GM21515 (cell line): ENCODE measurements around the gene CYP4F22.
"Not testable (repeated sequence)": the region's sequence is repeated elsewhere in the genome, so short reads cannot be mapped to it uniquely, and the experiment has no call there.

Experiments used
- ATAC-seq: cut with Tn5 transposase; IDR thresholded peaks from one replicate; pipeline ENCODE4 v1.9.1; 2021; ENCODE audit not compliant: unreplicated experiment

CYP4F22 gene

DNA sequence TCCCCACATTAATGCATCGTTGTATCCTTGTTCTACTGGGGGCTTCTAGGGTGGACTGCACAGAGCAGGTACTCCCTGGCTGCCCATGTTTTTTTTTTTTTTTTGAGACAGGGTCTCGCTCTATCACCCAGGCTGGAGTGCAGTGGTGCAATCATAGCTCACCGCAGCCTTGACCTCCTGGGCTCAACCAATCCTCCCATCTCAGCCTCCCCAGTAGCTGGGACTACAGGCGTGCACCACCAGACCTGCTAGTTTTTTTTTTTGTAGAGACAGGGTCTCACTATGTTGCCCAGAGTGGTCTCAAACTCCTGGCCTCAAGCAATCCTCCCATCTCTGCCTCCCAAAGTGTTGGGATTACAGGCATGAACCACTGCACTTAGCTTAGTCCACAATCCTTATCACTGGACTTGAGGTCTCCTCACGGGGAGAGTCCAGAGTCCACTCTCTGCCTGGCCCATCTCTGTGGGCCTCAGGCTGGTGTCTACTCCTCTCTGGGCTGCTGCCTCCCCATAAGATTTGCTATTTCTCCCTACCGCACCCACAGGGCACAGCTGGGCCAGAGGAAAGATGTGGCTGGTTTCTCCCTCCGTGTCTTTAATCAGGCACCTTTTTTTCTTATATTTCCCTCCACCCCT is 56.3 kb downstream of the CYP4F22 start:
- no peak for ATAC-seq

DNA sequence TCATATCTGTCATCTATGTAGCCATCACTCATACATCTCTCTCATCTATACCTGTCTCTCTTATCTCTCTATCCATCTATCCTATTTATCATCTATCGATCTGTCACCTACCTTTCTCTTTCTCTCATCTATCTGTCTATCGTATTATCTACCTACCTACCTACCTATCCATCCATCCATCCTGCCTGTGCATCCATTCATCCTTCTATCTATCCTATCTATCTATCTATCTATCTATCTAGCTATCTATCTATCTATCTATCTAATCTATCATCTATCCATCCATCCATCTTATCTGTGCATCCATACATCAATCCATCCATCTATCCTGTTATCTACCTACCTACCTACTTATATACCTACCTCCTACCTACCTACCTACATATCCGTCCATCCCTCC is 62.1 kb downstream of the CYP4F22 start:
- no peak for ATAC-seq

DNA sequence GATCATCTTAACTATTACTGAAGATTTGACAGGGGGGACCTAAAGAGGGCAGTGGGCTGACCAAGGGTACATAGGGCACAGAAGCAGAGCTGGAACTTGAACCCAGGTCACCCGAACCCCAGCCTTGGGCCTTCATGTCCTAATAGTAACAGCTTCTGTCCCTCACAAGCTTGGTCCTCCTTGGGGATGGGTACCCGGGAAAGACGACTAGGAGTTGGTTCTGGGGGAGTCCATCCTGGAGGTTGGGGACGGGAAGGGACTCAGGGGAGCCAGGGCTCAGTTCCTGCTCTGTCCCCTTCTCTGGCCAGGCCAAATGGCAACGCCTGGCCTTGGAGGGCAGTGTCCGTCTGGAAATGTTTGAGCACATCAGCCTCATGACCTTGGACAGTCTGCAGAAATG is 67.1 kb downstream of the CYP4F22 start:
- no peak for ATAC-seq

DNA sequence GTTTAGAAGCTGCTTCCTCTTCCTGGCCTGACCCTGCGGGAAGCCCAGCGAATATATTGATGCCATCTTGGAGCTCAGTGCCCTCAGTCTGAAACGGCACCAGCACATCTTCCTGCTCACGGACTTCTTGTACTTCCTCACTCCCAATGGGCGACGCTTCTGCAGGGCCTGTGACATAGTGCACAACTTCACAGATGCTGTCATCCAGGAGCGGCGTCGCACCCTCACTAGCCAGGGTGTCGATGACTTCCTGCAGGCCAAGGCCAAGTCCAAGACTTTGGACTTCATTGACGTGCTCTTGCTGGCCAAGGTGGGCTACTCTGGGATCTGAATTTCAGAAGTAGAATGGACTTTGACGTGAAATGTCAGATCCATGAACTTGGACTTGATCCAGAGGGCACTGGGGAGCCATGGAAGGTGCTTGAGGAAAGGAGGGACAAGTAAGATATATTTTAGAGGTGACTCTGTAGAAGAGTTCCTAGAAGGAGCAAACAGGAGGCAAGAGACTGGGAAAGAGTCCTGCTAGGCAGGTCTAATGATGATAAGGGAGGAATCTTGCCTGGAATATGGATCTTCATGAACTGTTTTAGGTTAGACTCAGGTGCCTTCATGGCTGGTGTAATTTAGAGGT is 68.3 kb downstream of the CYP4F22 start:
- ATAC-seq = no peak

DNA sequence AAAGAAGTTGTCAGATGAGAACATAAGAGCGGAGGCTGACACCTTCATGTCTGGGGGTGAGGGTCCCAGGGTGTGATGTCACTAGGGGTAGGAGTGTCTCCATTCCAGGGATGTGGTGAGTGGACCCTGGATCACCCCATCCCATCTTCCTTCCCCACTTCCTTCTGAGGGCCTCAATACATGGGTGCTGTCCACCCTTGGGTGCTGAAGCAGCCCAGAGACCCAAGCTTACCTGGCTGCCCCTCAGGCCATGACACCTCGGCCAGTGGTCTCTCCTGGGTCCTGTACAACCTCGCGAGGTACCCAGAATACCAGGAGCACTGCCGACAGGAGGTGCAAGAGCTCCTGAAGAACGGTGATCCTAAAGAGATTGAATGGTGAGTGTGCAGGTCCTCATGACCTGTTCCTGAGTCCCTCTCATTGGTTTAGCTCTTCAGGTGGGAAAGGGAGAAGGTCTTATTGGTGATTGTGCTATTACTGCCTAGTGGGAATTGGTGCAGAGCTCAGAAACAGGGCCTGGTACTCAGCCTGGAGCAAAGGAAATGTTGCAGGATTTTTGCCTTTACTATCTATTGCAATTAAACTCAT is 69.0 kb downstream of the CYP4F22 start:
- ATAC-seq = no peak

DNA sequence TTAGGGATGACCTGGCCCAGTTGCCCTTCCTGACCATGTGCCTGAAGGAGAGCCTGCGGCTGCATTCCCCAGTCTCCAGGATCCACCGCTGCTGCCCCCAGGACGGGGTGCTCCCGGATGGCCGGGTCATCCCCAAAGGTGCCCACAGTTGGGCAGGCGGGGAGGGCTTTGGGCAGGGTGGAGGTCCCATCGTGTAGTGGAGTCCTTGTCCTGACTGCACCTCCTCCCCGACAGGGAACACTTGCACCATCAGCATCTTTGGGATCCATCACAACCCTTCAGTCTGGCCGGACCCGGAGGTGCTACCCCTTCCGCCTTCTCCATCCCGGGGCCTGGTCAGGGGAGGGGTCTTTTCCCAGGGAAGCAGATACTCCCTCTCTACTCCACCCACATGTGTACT is 75.0 kb downstream of the CYP4F22 start:
- no peak for ATAC-seq

DNA sequence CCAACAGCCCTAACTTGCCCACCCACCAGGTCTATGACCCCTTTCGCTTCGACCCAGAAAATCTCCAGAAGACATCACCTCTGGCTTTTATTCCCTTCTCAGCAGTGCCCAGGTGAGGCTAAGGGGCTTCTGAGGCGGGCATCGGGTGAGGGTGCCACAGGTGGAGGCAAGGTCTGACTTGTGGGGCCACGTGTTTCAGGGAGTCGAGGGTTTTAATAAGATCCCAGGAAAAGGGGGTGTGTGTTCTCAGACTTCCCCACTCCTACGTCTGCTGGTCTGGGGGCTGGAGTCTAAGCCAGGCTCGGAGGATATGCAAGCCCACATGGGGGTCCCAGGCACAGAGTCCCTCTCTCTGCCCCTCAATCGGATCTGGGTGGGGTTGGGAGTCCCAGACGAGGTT is 75.8 kb downstream of the CYP4F22 start:
- no peak for ATAC-seq

DNA sequence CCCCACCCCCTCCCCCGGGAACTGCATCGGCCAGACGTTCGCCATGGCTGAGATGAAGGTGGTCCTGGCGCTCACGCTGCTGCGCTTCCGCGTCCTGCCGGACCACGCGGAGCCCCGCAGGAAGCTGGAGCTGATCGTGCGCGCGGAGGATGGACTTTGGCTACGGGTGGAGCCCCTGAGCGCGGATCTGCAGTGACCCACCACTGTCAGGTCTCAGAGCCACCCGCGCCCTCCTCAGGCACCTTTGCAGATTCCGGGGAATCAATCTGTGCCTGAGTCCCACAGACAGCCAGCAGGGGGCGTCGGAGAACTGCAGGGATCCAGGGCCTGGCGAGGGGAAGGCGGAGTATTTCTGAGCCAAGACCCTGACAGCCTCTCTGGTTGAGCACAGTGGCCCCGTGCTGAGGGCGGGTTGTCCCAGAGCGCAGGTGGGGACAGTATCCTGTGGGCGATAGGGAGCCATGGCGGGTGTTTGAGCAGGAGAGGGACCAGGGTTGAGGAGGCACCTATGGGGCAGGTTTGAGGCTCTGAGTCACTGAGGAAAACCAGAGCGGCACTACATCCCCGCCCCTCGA is 76.3 kb downstream of the CYP4F22 start:
- no peak for ATAC-seq

DNA sequence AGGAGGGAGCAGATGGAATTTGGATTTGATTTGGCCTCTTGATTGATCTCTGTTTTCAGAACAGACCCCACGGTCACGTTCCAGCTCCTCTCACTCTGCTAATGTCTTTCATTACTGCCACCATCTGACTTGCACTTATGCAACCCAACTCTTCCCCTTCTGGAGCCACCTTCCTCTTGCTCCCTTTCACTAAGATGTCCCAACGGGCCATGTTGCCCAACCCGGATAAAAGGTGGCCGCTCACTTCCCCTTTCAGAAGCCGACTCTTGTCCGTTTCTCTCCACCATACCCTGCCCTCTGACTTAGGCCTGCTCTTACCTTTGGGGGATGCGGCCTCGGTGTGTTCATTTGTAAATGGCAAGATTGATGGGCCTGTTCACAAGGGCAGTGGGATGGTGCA is 79.3 kb downstream of the CYP4F22 start:
- no peak for ATAC-seq

DNA sequence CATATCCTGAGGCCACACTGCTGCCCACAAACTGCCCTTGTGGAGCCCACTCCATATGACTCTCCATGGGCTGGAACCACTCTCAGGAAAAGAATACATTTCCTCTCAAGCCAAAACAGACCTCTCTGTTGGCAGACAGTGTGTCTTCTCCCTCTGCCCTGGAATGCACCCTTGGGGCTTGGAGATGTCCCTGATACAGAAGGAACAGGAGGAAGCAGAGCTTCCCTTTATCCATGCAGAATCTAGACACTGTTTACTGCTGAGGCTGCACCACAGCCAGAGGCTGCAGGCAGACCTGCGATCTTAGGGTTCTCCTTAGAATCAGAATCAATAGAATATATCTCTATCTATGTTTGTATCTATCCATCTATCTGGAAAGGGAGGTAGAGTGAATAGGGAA is 79.9 kb downstream of the CYP4F22 start:
- ATAC-seq = no peak

DNA sequence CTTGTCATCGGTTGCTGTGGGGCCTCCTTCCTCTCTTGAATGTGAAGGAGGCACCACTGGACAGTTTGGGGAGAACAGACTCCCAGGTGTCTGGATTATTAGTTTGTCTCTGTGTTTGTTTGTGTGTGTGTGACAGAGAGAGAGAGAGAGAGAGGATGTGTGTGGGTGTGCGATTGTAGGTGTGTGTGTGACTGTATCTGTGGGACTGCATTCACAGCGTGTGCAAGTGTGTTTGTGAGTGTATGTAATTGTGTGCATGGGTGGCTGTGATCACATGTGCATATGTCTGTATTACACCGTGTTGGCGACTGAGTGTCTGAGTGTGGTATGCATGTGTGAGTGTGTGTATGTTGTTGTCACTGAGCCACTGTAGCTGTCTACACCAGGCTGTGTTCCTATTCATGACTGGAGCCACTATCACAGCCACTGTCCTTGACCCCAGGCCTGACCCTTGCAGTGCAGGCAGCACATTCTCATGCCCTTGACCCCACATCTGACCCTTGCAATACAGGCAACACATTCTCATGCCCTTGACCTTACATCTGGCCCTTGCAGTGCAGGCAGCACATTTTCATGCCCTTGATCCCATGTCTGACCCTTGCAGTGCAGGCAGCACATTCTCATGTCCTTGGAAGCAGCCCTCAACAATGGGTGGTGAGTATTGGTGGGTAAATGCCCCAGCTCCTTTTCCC is 81.6 kb downstream of the CYP4F22 start:
- no peak for ATAC-seq

DNA sequence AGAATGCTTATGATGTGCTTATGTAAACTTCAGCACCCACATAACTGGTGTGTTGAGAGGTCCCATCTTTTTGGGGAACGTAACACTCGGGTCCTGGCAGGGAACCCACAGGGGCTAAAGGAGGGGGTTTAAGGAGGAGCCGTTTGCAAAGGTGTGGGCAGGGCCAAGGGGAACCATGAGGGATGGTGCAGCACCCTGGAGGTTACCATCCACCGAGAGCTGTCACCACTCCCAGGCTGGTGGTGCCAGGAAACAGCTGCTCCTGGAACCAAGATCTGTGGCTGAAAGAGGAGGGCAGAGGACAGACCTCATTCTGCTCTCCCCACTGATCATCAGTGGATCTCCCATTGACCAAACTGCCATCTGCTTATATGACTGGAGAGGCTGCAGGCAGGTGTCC is 83.5 kb downstream of the CYP4F22 start:
- no peak for ATAC-seq

DNA sequence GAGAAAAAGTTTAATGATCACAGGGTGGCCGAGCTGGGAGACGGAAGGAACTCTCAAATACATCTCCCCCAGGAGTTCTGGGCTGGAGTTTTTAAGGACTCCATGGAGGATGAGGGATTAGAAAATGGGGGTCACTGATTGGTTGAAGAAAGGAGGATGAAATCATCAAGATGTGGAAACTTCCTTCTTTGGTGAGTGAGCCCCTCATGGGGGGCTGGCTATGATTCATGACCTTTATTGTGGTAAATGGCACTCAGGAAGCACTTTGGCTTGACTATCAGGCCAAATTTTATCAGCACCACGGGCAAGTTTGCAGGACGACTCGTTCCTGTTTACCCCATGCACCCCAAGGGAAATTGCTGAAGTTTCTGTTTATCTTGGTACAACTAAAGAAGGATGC is 84.2 kb downstream of the CYP4F22 start:
- not testable (repeated sequence) for ATAC-seq

DNA sequence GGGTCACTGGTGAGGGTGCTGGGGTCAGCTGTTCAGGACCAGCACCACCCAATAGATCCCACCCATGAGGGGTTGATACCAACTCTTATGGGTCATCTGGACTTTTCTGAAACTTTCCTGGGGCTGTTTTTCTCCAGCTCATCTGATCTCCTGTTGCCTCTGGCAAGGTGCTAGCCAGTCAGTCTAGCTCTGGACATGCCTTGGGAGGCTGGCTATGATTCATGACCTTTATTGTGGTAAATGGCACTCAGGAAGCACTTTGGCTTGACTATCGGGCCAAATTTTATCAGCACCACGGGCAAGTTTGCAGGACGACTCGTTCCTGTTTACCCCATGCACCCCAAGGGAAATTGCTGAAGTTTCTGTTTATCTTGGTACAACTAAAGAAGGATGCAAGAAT is 85.4 kb downstream of the CYP4F22 start:
- not testable (repeated sequence) for ATAC-seq

DNA sequence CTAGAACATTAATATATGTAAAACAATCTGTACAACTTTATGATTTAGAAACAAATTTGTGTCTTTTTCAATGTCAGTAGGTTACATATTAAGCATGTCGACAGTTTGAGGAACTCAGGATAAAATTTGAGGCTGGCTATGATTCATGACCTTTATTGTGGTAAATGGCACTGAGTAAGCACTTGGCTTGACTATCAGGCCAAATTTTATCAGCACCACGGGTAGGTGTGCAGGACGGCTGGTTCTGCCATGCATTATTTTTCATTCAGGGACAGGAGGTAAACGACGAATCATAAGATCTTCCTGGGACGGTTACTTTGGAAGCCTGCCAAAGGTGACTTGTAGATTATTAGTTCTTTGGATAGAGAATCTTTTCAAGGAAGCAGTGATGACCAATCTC is 86.7 kb downstream of the CYP4F22 start:
- no peak for ATAC-seq
